Measurements from ENCODE around the gene CACNA1G. TPM values are rescaled to one million over a fixed set of nuclear protein-coding genes. Genes with fewer than 3 reads are reported as not detected.

CACNA1G gene
- total RNA-seq, 2 experiments from 2014 or later: 0.22 to 0.24 TPM

GRCh38 chr17:50586421-50587247, 26.1 kb downstream of the CACNA1G start:
- Mint-ChIP-seq H3K36me3 (ENCODE audit: low read depth) (no peaks in the 10 kb centered on the region), H3K9me3 (no peaks in the 10 kb centered on the region), H3K4me3 (no peak overlapping the region), H3K27me3 (ENCODE audit: low read depth) (no peaks in the 10 kb centered on the region), H3K27ac (no peak overlapping the region), H3K4me1 (ENCODE audit: low read depth) (no peaks in the 10 kb centered on the region)
- CTCF ChIA-PET: no interaction called here
- no peak for DNase-seq
- intact Hi-C loops (cut with micrococcal nuclease): no loop called here

- Mint-ChIP-seq H3K4me3 (no peak overlapping the region), H3K4me1 (ENCODE audit: low read depth) (no peaks in the 10 kb centered on the region), H3K27ac (no peak overlapping the region), H3K36me3 (ENCODE audit: low read depth) (no peaks in the 10 kb centered on the region), H3K9me3 (no peaks in the 10 kb centered on the region), H3K27me3 (ENCODE audit: low read depth) (no peaks in the 10 kb centered on the region)
- intact Hi-C loops (cut with micrococcal nuclease): no loop called here
- CTCF ChIA-PET: no interaction called here
- DNase-seq: no peak
Measured at GRCh38 chr17:50587571-50587970, 27.1 kb downstream of the CACNA1G start.

GRCh38 chr17:50588391-50589049, 28.0 kb downstream of the CACNA1G start:
- H3K4me3 Mint-ChIP-seq: no peak overlapping the region
- no peak for DNase-seq
- CTCF ChIA-PET: no interaction called here
- H3K27ac Mint-ChIP-seq: no peak overlapping the region
- H3K36me3 Mint-ChIP-seq (ENCODE audit: low read depth): no peaks in the 10 kb centered on the region
- no peaks in the 10 kb centered on the region for H3K9me3 Mint-ChIP-seq
- H3K27me3 Mint-ChIP-seq (ENCODE audit: low read depth): no peaks in the 10 kb centered on the region
- H3K4me1 Mint-ChIP-seq (ENCODE audit: low read depth): no peaks in the 10 kb centered on the region
- intact Hi-C loops (cut with micrococcal nuclease): no loop called here

GRCh38 chr17:50589095-50589705, 28.7 kb downstream of the CACNA1G start:
- no peak overlapping the region for H3K4me3 Mint-ChIP-seq
- no peaks in the 10 kb centered on the region for H3K4me1 Mint-ChIP-seq (ENCODE audit: low read depth)
- no peak for DNase-seq
- H3K36me3 Mint-ChIP-seq (ENCODE audit: low read depth): no peaks in the 10 kb centered on the region
- intact Hi-C loops (cut with micrococcal nuclease): no loop called here
- H3K27me3 Mint-ChIP-seq (ENCODE audit: low read depth): no peaks in the 10 kb centered on the region
- H3K27ac Mint-ChIP-seq: no peak overlapping the region
- H3K9me3 Mint-ChIP-seq: no peaks in the 10 kb centered on the region
- CTCF ChIA-PET: no interaction called here

GRCh38 chr17:50590946-50591737, 30.6 kb downstream of the CACNA1G start:
- Mint-ChIP-seq H3K4me3 (no peak overlapping the region), H3K9me3 (no peaks in the 10 kb centered on the region), H3K27ac (no peak overlapping the region), H3K27me3 (ENCODE audit: low read depth) (no peaks in the 10 kb centered on the region), H3K36me3 (ENCODE audit: low read depth) (no peaks in the 10 kb centered on the region), H3K4me1 (ENCODE audit: low read depth) (no peaks in the 10 kb centered on the region)
- CTCF ChIA-PET: no interaction called here
- intact Hi-C loops (cut with micrococcal nuclease): no loop called here
- DNase-seq: no peak

GRCh38 chr17:50593321-50593720, 32.8 kb downstream of the CACNA1G start:
- intact Hi-C loops (cut with micrococcal nuclease): no loop called here
- no peak for DNase-seq
- Mint-ChIP-seq H3K4me3 (no peak overlapping the region), H3K36me3 (ENCODE audit: low read depth) (no peaks in the 10 kb centered on the region), H3K9me3 (no peaks in the 10 kb centered on the region), H3K4me1 (ENCODE audit: low read depth) (no peaks in the 10 kb centered on the region), H3K27ac (no peak overlapping the region), H3K27me3 (ENCODE audit: low read depth) (no peaks in the 10 kb centered on the region)
- CTCF ChIA-PET: no interaction called here

- Mint-ChIP-seq H3K36me3 (ENCODE audit: low read depth) (no peaks in the 10 kb centered on the region), H3K27ac (no peak overlapping the region), H3K27me3 (ENCODE audit: low read depth) (no peaks in the 10 kb centered on the region), H3K4me1 (ENCODE audit: low read depth) (no peaks in the 10 kb centered on the region), H3K4me3 (no peak overlapping the region), H3K9me3 (no peaks in the 10 kb centered on the region)
- CTCF ChIA-PET: no interaction called here
- no peak for DNase-seq
- intact Hi-C loops (cut with micrococcal nuclease): no loop called here
Measured at GRCh38 chr17:50594128-50594823, 33.8 kb downstream of the CACNA1G start.

GRCh38 chr17:50594892-50595291, 34.4 kb downstream of the CACNA1G start:
- no peaks in the 10 kb centered on the region for H3K27me3 Mint-ChIP-seq (ENCODE audit: low read depth)
- CTCF ChIA-PET: no interaction called here

DNA sequence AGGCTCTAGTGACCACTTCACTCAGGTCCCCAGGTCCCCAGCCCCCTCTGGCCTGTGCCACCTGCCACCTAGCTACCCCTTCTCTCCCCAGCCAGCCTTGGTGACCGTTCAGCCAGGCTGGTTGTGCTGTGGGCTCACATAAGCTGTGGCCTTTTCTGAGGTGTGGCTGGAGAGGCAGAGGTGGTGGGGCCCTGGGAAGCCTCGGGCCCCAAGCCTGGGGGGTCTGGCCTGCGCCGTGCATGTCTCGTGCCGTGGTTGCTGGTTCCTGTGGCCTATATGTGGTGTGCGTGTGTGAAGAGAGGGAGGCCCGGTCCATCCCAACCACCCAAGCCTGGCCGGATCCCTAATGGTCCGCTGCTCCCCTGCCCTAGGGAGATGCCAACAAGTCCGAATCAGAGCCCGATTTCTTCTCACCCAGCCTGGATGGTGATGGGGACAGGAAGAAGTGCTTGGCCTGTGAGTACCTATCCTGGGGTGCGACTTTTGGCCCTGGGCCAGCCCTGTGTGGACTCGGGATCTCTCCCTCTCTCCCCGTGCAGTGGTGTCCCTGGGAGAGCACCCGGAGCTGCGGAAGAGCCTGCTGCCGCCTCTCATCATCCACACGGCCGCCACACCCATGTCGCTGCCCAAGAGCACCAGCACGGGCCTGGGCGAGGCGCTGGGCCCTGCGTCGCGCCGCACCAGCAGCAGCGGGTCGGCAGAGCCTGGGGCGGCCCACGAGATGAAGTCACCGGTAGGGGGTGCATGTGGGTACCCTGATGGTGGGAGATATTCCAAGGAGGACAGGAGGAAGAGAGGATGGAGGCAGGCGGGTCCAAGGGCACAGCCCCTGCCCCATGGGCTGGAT, 35.9 kb downstream of the CACNA1G start:
- no peaks in the 10 kb centered on the region for H3K36me3 Mint-ChIP-seq (ENCODE audit: low read depth)
- CTCF ChIA-PET: interaction anchor here (0.6 kb wide), 1 partner anchor 104 kb away, joined by 3 read pairs; no protein-coding TSS in a partner anchor

More at GRCh38 chr17:50594892-50595291, 34.4 kb downstream of the CACNA1G start:
- DNase-seq: no peak
- Mint-ChIP-seq H3K4me1 (ENCODE audit: low read depth) (no peaks in the 10 kb centered on the region), H3K36me3 (ENCODE audit: low read depth) (no peaks in the 10 kb centered on the region), H3K4me3 (no peak overlapping the region), H3K27ac (no peak overlapping the region), H3K9me3 (no peaks in the 10 kb centered on the region)
- intact Hi-C loops (cut with micrococcal nuclease): no loop called here

DNA sequence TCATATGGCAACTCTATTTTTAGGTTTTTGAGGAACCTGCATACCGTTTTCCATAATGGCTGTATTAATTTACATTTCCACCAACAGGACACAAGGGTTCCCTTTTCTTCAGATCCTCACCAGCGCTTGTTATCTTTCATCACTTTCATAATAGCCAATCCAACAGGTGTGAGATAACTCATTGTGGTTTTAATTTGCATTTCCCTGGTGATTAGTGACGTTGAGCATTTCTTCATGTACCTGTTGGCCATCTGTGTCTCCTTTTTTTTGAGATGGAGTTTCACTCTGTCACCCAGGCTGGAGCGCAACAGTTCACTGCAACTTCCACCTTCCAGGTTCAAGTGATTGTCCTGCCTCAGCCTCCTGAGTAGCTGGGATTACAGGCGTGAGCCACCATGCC, 38.0 kb downstream of the CACNA1G start:
- no peak for DNase-seq
- H3K9me3 Mint-ChIP-seq: no peaks in the 10 kb centered on the region
- peaks cover 5% of the 10 kb centered on the region for H3K27me3 Mint-ChIP-seq (ENCODE audit: low read depth)
- no peaks in the 10 kb centered on the region for H3K4me1 Mint-ChIP-seq (ENCODE audit: low read depth)
- no peaks in the 10 kb centered on the region for H3K36me3 Mint-ChIP-seq (ENCODE audit: low read depth)
- no peak overlapping the region for H3K4me3 Mint-ChIP-seq
- CTCF ChIA-PET: no interaction called here
- intact Hi-C loops (cut with micrococcal nuclease): no loop called here
- no peak overlapping the region for H3K27ac Mint-ChIP-seq

More for the DNA sequence above, 35.9 kb downstream of the CACNA1G start:
- H3K4me1 Mint-ChIP-seq (ENCODE audit: low read depth): no peaks in the 10 kb centered on the region
- H3K9me3 Mint-ChIP-seq: no peaks in the 10 kb centered on the region
- no peak overlapping the region for H3K27ac Mint-ChIP-seq
- no peak overlapping the region for H3K4me3 Mint-ChIP-seq
- no peaks in the 10 kb centered on the region for H3K27me3 Mint-ChIP-seq (ENCODE audit: low read depth)
- no peak for DNase-seq
- intact Hi-C loops (cut with micrococcal nuclease): no loop called here

- CTCF ChIA-PET: interaction anchor here (1.0 kb wide), 1 partner anchor 26 kb away, joined by 3 read pairs; no protein-coding TSS in a partner anchor
- intact Hi-C loops (cut with micrococcal nuclease): no loop called here
- no peak overlapping the region for H3K4me3 Mint-ChIP-seq
- no peak overlapping the region for H3K27ac Mint-ChIP-seq
- DNase-seq: no peak
- H3K9me3 Mint-ChIP-seq: no peaks in the 10 kb centered on the region
- peaks cover 10% of the 10 kb centered on the region for H3K27me3 Mint-ChIP-seq (ENCODE audit: low read depth)
- no peaks in the 10 kb centered on the region for H3K36me3 Mint-ChIP-seq (ENCODE audit: low read depth)
- no peaks in the 10 kb centered on the region for H3K4me1 Mint-ChIP-seq (ENCODE audit: low read depth)
Measured at GRCh38 chr17:50599606-50600005, 39.1 kb downstream of the CACNA1G start.
